Right renal cortex interstitium (tissue), 3 donors: ENCODE results near the gene COL27A1. TPM values are rescaled to one million over a fixed set of nuclear protein-coding genes. Genes with fewer than 3 reads are reported as not detected.

Source experiments
- DNase-seq, 3 donors: peaks; one replicate each; pipeline ENCODE4 v3.0.0-alpha.2; 2013; ENCODE audit warnings: low read depth in 3 of 3, low spot score in 2 of 3
- polyA plus RNA-seq, 3 donors: library from polyadenylated mRNA; unstranded; fragments of 120-200 nt; gene quantifications; one replicate each; pipeline ENCODE4 v1.2.1, GENCODE V29; 2013; ENCODE audit not compliant: insufficient read length in 3 of 3

The COL27A1 gene
- polyA plus RNA-seq, 3 donors: 25.1 to 26.6 (median 26.0) TPM

DNA sequence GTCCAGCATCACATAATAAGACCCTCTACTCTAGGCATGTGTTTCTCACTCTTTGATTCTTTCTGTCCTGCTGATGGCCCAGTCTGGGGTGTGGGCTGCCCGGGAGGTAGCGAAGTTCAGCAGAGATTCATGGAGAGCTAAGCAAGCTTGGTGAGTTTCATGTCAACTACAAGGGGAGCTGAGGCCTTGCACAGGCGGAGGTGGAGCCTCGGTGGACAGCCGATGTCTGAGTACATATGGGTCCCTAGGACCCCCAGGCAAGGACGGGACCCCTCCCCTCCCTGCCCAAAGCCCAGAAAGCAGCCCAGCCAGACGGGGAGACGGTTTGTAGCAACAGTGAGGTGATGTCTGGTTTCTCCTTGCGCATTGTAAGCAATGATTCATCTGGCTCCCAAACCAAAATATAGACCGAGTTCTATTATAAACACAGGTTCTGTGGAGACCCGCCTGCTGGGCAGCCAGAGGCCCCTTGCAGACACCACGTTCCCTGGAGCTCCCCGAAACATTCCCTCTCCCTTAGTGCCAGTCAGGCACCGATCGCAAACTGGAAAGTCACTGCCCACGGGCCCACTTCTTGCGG is 45.5 kb downstream of the COL27A1 start:
- DNase-seq: no peak

DNA sequence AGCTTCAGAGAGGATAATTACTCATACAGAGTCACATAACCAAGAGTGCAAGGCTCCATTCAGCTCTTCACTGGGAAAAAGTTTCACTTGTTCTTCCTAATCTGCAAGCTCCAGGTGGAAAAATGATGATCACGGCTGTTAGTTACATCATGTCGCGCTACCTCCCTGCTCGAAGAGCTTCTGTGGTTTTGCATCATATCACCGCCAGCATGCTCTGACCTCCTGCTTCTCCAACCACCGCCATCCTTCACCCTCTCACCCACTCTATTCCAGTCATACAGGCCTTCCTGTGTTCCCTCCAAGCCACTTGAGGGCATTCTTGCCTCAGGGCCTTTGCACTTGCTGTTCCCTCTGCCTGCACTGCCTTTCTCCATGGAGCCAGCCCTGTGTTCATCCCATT is 47.1 kb downstream of the COL27A1 start:
- DNase-seq: no peak

DNA sequence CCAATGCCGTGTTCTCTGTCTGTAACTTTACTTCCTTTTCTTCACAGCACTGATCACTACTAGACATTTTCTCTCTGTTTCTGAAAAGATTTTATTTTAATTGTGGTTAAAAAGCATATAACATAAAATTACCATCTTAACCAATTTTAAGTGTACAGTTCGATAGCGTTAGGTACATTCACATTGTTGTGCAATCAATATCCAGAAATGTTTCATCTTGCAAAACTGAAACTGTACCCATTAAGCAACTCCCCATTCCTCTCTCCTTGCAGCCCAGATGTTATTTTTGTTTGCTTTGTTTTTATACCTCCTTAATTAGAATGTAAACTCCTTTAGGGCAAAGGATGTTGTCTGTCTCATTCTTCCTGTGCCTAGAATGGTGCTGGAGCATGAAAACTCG is 47.5 kb downstream of the COL27A1 start:
- DNase-seq: no peak

DNA sequence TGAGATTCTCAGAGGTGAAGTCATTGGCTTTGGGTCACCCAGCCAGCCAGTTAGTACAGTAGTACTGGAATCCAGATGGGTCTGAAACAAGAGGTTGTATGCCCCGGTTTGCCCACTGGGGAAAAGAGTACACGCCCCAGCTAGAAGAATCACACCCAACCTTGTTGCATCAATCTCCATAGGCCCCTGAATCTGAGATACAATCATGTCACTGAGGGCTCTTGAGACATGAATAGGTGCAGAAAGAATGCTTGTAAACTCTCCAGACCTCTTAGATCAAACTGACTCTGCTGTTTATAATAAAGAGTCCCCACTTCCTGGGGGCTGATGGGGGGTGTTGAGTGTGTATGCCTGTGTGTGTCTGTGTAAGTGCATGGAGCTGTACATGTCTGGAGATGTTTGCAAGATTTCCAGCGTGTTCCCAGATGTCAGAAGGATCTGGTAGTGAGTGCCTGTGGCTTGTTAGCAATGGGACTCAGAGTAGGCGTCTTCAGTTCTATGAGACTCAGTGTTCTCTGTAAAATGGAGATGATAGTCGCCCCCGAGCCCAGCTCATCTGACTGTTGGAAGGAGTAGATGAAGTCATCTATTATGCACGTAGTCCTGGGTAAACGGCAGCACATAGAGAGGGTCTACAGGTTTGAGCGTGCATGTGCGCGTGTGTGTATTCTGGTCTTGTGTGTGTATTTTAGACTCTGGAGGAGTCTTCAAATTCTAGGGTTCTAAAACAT is 48.2 kb downstream of the COL27A1 start:
- no peak for DNase-seq

DNA sequence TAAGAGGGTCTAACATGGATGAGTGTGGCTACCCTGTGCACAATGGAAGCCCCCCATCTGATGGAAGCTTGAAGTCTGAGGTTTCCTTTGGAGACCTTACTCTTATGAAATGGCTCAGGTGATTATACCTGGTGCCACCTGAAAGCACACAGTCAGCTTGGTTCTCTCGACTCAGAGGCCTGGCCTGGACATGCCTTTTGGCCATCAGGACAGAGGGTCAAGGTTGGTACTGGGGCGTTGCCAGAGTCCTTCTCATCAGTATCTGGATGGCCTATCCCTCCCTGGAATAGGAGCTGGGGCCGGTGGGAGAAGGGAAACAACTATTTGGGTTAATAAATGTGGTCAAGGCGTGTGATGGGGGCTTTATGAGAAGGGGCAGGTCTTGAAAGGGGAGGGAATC is 48.9 kb downstream of the COL27A1 start:
- DNase-seq: no peak

DNA sequence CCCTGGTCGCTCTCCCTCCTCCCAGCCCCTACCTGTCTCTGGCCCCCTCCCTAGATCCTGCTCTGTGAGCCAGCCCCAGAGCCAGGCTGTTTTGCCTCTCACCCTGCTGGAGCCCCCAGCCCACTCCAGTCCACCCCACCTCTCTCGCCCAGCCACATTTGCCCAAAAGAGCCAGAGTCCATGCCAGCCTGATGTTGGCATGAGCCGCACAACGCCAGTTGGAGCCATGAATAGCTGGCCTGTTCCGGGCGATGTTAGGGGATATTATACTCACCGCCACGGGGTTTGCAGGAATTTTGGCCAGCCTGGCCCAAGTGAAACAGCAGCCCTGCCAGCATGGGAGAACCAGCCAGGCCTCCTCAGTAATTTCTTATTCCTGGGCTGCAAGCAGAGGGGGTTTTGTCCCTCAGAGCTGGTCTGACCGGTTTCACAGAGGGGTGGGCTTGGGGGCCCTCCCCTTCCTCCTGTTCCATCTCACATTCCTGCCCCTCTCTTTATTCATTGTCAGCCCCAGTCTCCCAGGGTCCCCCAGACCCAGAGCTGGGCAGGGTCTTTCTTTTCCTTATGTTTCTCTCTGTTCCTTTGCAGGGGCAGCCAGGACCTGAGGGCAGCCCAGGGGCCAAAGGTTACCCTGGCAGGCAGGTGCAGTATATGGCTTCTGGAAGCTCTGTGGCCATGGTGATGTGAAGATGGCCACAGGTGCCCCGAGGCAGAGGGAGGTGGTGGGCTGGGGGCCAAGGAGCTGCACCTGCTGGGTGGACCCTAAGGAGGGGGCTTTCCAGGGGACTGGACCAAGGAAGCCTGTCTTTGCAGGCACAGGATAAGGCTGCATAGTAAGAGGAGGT is 50.1 kb downstream of the COL27A1 start:
- no peak for DNase-seq

DNA sequence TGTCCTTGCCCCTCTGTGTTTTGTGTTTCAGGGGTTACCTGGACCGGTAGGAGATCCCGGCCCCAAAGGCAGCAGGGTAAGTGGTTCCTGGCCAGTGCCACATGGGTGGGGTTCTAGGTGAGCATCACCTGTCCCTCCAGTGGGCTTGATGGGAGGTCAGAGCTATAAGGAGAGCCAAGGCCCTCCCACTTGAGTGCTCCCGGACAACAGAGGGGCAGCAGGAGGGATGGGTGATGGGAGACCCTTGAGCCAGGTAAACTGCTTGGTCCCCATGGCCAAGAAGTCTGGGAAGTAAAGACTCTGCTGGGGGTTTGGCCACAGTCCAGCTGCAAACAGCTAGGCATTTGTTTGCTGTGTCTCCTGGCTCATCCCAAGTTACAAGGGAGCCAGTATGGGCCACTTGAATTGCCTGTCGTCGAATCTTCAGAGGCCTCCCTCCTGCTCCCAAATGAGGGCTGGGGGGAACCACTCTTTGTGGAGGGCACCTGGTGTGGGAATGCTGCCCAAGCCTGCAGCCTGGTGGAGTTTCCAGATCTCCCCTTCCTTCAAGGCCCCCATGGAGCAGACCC is 51.0 kb downstream of the COL27A1 start:
- no peak for DNase-seq

DNA sequence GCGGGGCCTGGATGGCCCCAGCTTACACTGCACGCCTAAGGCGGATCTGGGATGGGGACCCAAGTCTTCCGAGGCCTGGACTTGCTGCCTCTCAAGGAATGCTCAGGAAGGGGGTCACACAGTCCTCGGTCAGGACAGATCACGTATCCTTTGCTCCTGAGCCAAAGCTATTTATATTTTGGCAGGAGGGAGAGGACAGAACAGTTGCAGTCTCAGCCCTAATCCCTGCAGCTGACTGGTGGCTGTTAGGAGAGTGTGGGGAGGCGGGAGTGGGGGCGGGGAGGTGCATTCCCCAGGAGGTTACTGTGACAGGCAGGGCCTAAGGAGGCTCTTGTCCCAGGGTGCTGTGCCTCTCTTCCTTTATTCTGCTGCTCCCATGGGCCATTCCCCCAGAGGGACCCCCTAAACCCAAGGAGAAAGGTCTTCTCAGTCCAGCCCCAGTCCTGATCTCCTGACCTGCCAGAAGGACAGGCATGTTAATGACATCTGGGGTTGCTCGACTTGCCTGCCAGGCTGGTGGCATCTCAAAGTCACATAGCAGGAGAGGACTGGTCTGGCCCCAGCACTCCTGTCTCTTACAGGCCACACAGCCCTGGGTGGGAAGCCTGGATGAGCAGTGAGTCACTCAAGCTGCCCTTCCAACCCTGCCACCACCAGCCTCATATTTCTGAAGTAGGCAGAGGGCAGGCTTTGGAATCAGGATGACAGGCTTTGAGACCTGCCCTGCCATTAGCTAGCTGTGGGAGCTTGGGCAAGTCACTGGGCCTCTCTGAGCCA is 51.9 kb downstream of the COL27A1 start:
- no peak for DNase-seq

DNA sequence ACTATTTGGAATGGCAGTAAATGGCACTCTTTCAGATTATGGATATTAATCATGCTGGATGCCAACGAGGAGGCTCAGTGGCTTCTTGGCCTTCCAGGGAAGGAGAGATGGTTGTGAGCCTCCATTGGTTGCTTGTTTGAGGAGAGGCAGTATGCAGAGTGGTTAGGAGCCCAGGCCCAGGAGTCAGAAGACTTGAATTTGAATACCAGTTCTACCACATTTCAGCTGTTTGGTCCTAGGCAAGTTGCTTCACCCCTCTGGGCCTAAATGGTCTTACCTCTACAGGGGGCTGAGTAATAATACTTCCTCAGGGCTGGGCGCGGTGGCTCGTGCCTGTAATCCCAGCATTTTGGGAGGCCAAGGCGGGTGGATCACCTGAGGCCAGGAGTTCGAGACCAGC is 52.5 kb downstream of the COL27A1 start:
- DNase-seq: no peak

DNA sequence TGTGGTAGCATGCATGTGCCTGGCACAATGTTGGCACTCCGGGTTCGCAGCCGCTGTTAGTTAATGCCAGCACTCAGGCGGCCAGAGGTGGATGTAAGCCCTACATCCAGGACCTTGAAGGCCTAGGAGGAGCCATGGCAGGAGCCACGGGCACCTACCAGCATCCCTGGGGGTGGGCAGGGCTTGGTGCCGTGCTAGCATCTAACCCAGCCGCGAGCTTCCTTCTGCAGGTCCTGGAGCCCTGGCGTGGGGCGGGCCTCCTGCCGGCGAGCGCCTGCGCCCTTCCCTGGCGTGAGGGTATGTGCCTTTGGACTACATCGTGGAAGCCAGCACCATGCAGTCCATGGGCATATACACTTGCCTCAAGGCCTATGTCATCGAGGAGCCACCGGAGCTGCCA is 53.8 kb downstream of the COL27A1 start:
- no peak for DNase-seq

DNA sequence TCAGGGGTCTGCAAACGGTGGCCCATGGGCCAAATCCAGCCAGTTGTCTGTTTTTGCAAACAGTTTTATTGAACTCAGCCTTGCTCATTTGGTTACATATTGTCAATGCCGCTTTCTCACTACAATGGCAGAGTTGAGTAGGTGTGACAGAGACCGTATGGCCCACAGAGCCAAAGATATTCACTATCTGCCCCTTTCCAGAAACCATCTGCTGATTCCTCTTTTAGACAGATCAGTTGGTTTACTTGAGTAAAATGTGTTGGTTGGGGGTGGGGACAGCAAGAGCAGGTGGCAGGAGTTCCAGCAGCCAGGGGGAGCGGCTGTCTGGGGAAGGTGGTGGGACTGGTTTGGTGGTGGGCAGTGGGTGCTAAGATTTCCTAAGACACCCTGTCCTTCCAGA is 54.8 kb downstream of the COL27A1 start:
- DNase-seq: no peak

DNA sequence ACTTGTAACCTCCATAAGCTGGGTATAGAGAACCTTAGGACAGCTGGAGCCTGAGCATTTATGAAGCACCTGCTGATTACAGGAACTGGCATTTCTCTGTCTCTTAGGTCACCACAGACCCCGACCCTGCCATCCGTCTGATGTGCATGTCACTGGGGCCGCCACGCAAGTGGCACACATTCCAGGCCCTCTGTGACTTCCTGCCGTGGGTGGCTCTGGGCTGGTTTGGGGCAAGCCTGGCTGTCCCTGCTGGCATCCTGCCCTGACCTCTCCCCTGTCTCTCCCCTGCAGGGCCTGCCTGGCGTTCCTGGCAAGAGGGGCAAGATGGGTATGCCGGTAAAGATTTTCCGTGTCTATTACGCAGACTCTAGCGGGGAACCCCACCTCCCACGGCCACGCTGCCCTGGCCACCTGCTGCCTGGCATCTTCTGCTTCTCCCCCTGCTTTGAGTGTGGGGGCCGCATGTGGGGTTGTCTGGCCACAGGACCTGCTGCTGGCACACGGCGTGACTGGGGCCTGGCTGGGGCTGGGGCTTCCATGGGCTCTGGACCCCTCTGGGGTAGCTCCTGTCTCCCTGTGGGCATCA is 55.4 kb downstream of the COL27A1 start:
- DNase-seq: no peak

DNA sequence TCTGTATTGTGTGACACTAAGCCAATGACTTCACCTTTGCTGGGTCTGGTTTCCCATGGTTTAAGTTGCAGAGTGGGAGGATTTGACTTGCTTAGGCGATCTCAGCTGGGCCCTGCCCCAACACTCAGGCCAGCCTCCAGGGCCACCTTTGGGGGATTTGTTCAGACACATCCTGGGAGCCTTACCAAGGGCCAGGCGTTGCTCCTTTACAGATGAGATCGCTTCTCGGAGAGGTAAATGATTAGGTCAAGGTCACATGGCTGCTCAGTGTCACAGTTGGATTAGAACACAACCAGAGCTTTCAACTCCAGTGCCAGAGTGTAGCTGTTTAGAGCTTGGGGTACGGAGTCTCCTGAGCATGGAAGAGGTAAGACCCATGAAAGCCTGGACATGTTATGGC is 57.5 kb downstream of the COL27A1 start:
- no peak for DNase-seq

DNA sequence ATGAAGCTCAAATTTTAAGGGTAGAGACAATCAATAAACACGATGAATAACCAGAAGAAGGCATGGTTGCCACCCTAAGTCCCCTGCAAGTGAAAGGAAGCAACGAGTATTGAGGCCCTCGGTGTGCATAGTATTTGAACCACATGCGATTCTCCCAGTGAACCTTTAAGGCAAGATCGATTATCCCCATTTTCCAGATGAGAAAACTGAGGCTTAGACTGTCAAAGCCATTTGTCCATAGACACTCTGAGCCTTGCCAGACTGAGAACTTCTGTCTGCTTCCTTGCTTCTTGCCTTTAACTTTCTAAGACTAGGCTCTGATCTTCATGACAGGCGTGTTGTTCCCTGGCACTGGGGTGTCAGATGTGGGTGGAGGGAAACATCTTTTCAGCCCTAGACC is 58.2 kb downstream of the COL27A1 start:
- no peak for DNase-seq

DNA sequence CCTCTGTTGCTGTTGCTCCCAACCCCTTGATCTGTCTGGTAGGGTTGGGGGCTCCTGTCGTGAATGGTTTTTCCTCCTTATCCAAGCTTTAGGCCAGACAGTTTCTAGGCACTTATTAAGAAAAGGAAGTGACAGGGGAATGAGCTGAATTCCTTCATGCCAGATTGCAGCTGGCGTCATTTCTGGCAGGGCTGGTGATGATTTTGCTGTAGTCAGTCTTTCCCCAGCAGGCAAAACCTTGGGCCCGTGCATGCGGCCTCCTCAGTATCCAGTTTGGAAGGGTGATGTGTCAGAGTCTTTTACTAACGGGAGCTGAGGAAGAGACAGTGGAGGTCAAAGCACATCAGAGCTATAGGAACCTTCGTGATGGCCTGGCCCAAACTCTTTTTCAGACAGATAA is 58.8 kb downstream of the COL27A1 start:
- DNase-seq: no peak

DNA sequence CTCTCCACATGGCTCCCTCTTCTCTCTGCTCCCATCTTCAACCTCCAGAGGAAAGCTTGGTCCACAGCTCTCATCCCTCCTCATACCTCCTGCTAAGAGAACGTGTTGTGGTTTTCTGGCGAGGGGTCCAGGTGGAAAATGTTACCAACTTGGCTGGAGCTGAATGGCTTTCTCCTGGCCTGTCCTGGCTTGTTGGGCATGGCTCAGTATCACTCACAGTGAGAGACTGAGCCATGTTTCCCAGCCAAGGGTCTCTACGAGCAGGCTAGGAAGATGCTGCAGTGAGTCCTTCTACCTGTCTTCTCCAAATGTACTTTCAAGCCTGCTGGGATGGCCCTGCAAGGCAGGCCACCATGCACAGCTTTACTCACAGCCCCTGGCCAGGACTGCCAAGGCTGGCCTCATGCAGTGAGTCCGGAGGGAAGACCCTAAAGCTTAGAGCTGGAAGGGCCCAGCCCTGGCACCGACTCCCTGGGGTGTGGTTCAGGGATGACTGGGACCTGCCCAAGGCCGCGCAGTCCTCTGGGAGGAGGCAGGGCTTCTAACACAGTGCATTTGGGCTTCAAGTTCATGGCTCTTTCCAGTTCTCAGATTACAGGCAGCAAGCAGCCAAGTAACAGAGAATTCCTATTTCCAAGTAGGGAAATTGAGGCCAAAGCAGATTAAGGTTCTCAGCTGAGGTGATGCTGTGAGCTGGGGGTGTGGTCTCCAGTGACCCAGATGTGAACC is 59.5 kb downstream of the COL27A1 start:
- no peak for DNase-seq

DNA sequence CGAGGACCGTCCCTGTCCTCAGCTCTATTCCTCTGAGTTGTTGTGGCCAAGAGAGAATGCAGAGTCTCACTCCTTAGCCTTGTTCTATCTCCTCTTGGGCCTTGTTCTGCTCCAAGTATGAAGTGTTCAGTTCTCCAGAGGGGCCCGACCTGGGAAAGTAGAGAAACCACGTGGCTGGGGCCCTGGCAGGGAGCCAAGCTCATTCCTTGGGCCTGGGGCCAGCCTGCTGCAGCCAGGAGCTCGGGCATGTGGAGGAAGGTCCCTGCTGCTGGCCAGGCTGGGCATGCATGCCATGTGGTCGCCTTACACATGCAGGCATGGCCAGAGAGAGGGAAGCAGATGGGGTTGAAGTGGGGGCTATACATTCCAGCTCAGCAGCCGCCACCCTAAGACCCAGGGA is 60.7 kb downstream of the COL27A1 start:
- no peak for DNase-seq

DNA sequence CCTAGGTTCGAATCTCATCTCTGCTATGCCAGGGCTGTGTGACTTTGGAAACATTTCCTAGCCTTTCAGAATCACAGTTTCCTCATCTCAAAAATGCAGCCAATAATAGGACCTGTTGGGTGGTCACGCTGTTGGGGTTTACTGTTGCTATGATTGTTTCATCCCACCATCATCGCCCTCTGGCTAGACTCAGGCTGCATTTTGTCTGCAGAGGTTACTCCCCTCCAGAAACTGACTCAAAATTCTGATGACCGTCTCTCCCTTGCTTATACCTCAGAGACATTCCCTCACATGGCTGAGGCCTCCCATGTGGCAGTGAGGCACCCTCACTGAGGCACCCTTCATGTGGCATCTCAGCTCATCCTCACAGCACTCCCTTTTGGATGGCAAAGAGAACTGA is 61.6 kb downstream of the COL27A1 start:
- no peak for DNase-seq

DNA sequence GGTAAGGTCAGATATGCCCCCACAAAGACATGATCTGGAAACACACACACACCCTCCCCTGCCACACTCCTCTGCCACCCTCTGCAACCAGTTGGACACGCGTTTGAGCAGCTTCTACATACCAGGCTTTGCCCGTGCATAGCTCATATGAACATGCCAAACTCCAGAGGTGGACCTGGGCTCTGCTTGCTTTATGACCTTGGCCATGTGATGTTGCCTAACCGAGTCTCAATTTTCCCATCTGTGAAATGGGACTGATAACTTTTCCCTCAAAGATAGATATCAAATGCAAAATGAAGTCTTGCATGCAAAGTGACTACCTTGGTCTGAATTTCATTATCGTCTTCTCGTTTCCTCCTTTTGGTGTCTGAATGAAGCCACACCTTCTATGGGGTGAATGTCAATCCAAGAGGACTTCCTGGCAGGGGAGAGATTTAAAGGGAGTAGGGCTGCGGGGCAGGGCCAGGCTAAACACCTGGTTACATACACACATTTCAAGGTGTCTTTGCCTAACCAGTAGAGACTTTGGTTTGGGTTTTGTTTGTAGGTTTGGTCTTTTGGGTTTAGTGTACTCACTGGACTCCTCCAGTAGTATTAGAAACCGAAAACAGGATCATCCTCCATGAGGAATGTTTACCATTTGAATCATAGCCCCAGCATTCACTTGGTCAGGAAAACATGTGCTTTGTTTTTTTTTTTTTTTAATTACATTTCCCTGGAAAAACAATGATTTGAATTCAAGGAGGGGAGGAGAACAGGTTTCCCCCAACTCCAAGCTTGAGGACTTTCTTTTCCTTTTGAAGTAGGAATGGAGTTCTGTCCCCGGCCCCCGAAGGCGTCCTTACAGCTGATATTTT is 63.2 kb downstream of the COL27A1 start:
- no peak for DNase-seq
